Neural cell (in vitro differentiated cells): Measurements from ENCODE around the gene GAREM2. TPM values are rescaled to one million over a fixed set of nuclear protein-coding genes. Genes with fewer than 3 reads are reported as not detected.

Experiments used
- H2AFZ ChIP-seq: fragments of 200-600, 300-800 bp; sonication (generic), shearing (Covaris generic); 2 replicates; pipeline ENCODE4 v1.6.0; 2014; ENCODE audit warnings: low read depth, mild to moderate bottlenecking, antibody characterized with exemption, low read length, moderate library complexity
- H3F3A ChIP-seq: fragments of 200-600 bp; shearing (Covaris generic); 2 replicates; pipeline ENCODE4 v1.6.1; 2016; ENCODE audit warnings: mild to moderate bottlenecking, moderate library complexity, mixed read lengths, antibody characterized with exemption, low read length; ENCODE audit not compliant: insufficient read depth, poor library complexity, severe bottlenecking
- H3K27ac ChIP-seq: fragments of 200-600, 300-800 bp; sonication (generic), shearing (Covaris generic); 2 replicates; pipeline ENCODE4 v1.5.1; 2014; ENCODE audit warnings: mild to moderate bottlenecking, low read length, moderate library complexity
- H3K27me3 ChIP-seq: fragments of 300-800, 200-600 bp; sonication (generic), shearing (Covaris generic); 2 replicates; pipeline ENCODE4 v1.6.0; 2014; ENCODE audit warnings: mild to moderate bottlenecking, low read depth, low read length, moderate library complexity; ENCODE audit not compliant: insufficient read depth
- H3K36me3 ChIP-seq: fragments of 300-800, 200-600 bp; sonication (generic), shearing (Covaris generic); 2 replicates; pipeline ENCODE4 v1.5.1; 2014; ENCODE audit warnings: mild to moderate bottlenecking, antibody characterized with exemption, low read length, moderate library complexity; ENCODE audit not compliant: insufficient read depth
- H3K4me2 ChIP-seq: fragments of 300-800, 200-600 bp; sonication (generic), shearing (Covaris generic); 2 replicates; pipeline ENCODE4 v1.6.0; 2014; ENCODE audit warnings: mild to moderate bottlenecking, low read length
- H3K4me3 ChIP-seq: fragments of 300-800, 200-600 bp; sonication (generic), shearing (Covaris generic); 2 replicates; pipeline ENCODE4 v1.5.1; 2014; ENCODE audit warnings: mild to moderate bottlenecking, low read length, moderate library complexity
- H3K79me2 ChIP-seq: fragments of 200-600 bp; shearing (Covaris generic); replicated peaks from 2 replicates; pipeline ENCODE4 v1.6.0; 2014; ENCODE audit warnings: mild to moderate bottlenecking, low read length, moderate library complexity; ENCODE audit not compliant: insufficient read depth
- H3K9ac ChIP-seq: fragments of 300-800, 200-600 bp; sonication (generic), shearing (Covaris generic); 2 replicates; pipeline ENCODE4 v1.6.1; 2016; ENCODE audit warnings: mild to moderate bottlenecking, low read length, mixed read lengths
- H3K9me2 ChIP-seq: fragments of 200-600 bp; shearing (Covaris generic); 2 replicates; pipeline ENCODE4 v1.6.1; 2016; ENCODE audit warnings: mild to moderate bottlenecking, low read length, mixed read lengths; ENCODE audit not compliant: insufficient read depth
- H3K9me3 ChIP-seq: fragments of 200-600, 300-800 bp; sonication (generic), shearing (Covaris generic); 2 replicates; pipeline ENCODE4 v1.6.1; 2016; ENCODE audit warnings: mild to moderate bottlenecking, mixed run types, low read length, moderate library complexity, mixed read lengths
- H4K20me1 ChIP-seq: fragments of 200-600 bp; shearing (Covaris generic); 2 replicates; pipeline ENCODE4 v1.6.1; 2016; ENCODE audit warnings: mild to moderate bottlenecking, mixed run types; ENCODE audit not compliant: insufficient read depth
- CTCF ChIP-seq: fragments of 450-650 bp; IDR thresholded peaks from 2 replicates; pipeline ENCODE4 v1.5.1; 2014; ENCODE audit warnings: antibody characterized with exemption, mild to moderate bottlenecking, moderate library complexity; ENCODE audit not compliant: poor library complexity, severe bottlenecking
- EP300 ChIP-seq: fragments of 450-650 bp; conservative IDR thresholded peaks from 2 replicates; pipeline ENCODE4 v1.6.1; 2014; ENCODE audit warnings: antibody characterized with exemption, mild to moderate bottlenecking, moderate library complexity; ENCODE audit not compliant: poor library complexity, severe bottlenecking
- EZH2 ChIP-seq: fragments of 200-600, 300-800 bp; shearing (Covaris generic), sonication (generic); IDR thresholded peaks from 2 replicates; pipeline ENCODE4 v1.6.1; 2014; ENCODE audit warnings: antibody characterized with exemption, low read length, borderline replicate concordance, mild to moderate bottlenecking; ENCODE audit not compliant: insufficient read depth, poor library complexity, severe bottlenecking
- MXI1 ChIP-seq: fragments of 450-650 bp; conservative IDR thresholded peaks from 2 replicates; pipeline ENCODE4 v1.6.1; 2014; ENCODE audit warnings: antibody characterized with exemption, mild to moderate bottlenecking; ENCODE audit not compliant: poor library complexity, severe bottlenecking
- POLR2AphosphoS5 ChIP-seq: IDR thresholded peaks from 2 replicates; pipeline ENCODE4 v1.6.1; 2012
- RAD21 ChIP-seq: fragments of 450-650 bp; conservative IDR thresholded peaks from 2 replicates; pipeline ENCODE4 v1.6.1; 2014; ENCODE audit warnings: antibody characterized with exemption, mild to moderate bottlenecking, moderate library complexity
- SMC3 ChIP-seq: fragments of 450-650 bp; conservative IDR thresholded peaks from 2 replicates; pipeline ENCODE4 v1.6.1; 2014; ENCODE audit warnings: antibody characterized with exemption, mild to moderate bottlenecking, moderate library complexity; ENCODE audit not compliant: poor library complexity
- TAF1 ChIP-seq: IDR thresholded peaks from 2 replicates; pipeline ENCODE4 v1.6.1; 2012; ENCODE audit warnings: low read depth
- polyA plus RNA-seq: library from polyadenylated mRNA; depleted of rRNA; stranded (reverse); fragments of >200 nt; gene quantifications from 2 replicates; pipeline ENCODE4 v1.2.3, GENCODE V29; 2014
- TF ChIP-seq, protein P1 (sequence below): IDR thresholded peaks from 2 replicates; pipeline ENCODE4 v1.6.1; 2012; ENCODE audit warnings: borderline replicate concordance

The GAREM2 gene
- polyA plus RNA-seq, 1 donor from 2014 or later = 3.2 TPM

DNA sequence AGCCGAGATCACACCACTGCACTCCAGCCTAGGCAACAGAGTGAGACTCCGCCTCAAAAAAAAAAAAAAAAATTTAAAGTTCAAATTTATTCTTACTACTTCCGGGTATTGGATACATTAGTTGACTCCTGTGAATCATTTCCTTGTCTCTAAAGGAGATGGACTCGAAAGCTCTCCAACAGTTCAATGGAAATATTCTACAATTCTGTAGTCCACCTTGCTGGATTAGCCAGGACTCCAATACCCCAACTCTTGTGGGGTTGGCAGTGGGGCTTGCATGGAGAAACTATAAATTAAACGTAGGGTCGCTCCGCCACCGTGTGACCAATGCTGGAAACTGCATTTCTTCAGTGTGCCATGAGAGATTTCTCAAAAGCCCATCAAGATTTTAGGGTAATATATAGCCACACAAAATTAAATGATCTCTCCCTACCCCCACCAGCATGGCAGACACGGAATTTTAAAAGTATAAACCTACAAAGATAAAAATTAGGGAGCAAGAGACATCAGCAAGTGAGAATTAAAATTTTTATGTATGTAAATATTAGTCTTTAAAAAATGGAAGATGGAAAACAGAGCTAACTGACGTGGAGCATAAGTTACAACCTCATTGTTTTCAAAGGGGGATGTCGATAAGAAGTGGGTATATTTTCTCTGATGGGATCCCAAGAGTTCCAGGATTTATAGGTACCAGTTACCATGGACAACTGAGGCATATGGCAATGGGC is 27.8 kb upstream of the GAREM2 start:
- Histone ChIP-seq H3K4me3 (no peak overlapping the region), H3K9me3 (no peaks in the 10 kb centered on the region), H3K27me3 (no peaks in the 10 kb centered on the region), H4K20me1 (no peaks in the 10 kb centered on the region), H3K79me2 (no peaks in the 10 kb centered on the region), H3K9ac (no peak overlapping the region), H3F3A (no peaks in the 10 kb centered on the region), H3K9me2 (no peaks in the 10 kb centered on the region), H3K27ac (no peak overlapping the region), H2AFZ (no peak overlapping the region), H3K4me2 (no peak overlapping the region), H3K36me3 (no peaks in the 10 kb centered on the region)
- peak; percentile 90 for TF ChIP-seq CTCF
- TF ChIP-seq, protein P1, sequence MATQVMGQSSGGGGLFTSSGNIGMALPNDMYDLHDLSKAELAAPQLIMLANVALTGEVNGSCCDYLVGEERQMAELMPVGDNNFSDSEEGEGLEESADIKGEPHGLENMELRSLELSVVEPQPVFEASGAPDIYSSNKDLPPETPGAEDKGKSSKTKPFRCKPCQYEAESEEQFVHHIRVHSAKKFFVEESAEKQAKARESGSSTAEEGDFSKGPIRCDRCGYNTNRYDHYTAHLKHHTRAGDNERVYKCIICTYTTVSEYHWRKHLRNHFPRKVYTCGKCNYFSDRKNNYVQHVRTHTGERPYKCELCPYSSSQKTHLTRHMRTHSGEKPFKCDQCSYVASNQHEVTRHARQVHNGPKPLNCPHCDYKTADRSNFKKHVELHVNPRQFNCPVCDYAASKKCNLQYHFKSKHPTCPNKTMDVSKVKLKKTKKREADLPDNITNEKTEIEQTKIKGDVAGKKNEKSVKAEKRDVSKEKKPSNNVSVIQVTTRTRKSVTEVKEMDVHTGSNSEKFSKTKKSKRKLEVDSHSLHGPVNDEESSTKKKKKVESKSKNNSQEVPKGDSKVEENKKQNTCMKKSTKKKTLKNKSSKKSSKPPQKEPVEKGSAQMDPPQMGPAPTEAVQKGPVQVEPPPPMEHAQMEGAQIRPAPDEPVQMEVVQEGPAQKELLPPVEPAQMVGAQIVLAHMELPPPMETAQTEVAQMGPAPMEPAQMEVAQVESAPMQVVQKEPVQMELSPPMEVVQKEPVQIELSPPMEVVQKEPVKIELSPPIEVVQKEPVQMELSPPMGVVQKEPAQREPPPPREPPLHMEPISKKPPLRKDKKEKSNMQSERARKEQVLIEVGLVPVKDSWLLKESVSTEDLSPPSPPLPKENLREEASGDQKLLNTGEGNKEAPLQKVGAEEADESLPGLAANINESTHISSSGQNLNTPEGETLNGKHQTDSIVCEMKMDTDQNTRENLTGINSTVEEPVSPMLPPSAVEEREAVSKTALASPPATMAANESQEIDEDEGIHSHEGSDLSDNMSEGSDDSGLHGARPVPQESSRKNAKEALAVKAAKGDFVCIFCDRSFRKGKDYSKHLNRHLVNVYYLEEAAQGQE = no peak
- TF ChIP-seq POLR2AphosphoS5 = no peak
- TF ChIP-seq MXI1 = no peak
- TF ChIP-seq SMC3 = peak; percentile 92
- TF ChIP-seq TAF1 = no peak
- TF ChIP-seq EP300 = no peak
- no peak for TF ChIP-seq EZH2
- TF ChIP-seq RAD21 = peak; percentile 90

GRCh38 chr2:26148501-26148900 is 24.4 kb upstream of the GAREM2 start:
- no peaks in the 10 kb centered on the region for H3K79me2 ChIP-seq
- no peaks in the 10 kb centered on the region for H3K36me3 ChIP-seq
- H2AFZ ChIP-seq = no peak overlapping the region
- TF ChIP-seq MXI1 = no peak
- TF ChIP-seq, protein P1 = no peak
- TF ChIP-seq EZH2 = no peak
- no peak for TF ChIP-seq TAF1
- TF ChIP-seq RAD21 = no peak
- TF ChIP-seq CTCF = no peak
- no peak for TF ChIP-seq SMC3
- TF ChIP-seq EP300 = no peak
- TF ChIP-seq POLR2AphosphoS5 = no peak
- no peaks in the 10 kb centered on the region for H4K20me1 ChIP-seq
- no peak overlapping the region for H3K4me2 ChIP-seq
- no peaks in the 10 kb centered on the region for H3F3A ChIP-seq
- H3K9me3 ChIP-seq = no peaks in the 10 kb centered on the region
- H3K27ac ChIP-seq = no peak overlapping the region
- no peak overlapping the region for H3K4me3 ChIP-seq
- H3K9ac ChIP-seq = no peak overlapping the region
- no peaks in the 10 kb centered on the region for H3K9me2 ChIP-seq
- H3K27me3 ChIP-seq = no peaks in the 10 kb centered on the region
